ENCODE data around the gene ASPG.
A peak's percentile ranks its signal among the peaks of the same experiment; 100 is the strongest.

The ASPG gene

GRCh38 chr14:104040539-104040938 is 45.0 kb upstream of the ASPG start:
- H3K36me3 ChIP-seq (replicated peaks), result no peaks in the 10 kb centered on the region
- in situ Hi-C loops (cut with HindIII; ENCODE audit: low pct_ligation_motif_present, low sequenced_read_pairs), result no loop called here
- H3K27ac ChIP-seq, result no peak overlapping the region
- no peak for TF ChIP-seq CTCF (IDR thresholded peaks at IDR 0.05; ENCODE audit: low read depth, low read length, missing control alignments)
- DNase-seq, result no peak
- no peak overlapping the region for H3K4me3 ChIP-seq (ENCODE audit: low read depth, low read length)
- H3K27me3 ChIP-seq (replicated peaks), result no peaks in the 10 kb centered on the region

GRCh38 chr14:104041430-104042104 is 43.9 kb upstream of the ASPG start:
- TF ChIP-seq CTCF (IDR thresholded peaks at IDR 0.05; ENCODE audit: low read depth, low read length, missing control alignments), result no peak
- no peaks in the 10 kb centered on the region for H3K27me3 ChIP-seq (replicated peaks)
- H3K27ac ChIP-seq, result no peak overlapping the region
- in situ Hi-C loops (cut with HindIII; ENCODE audit: low pct_ligation_motif_present, low sequenced_read_pairs), result no loop called here
- H3K4me3 ChIP-seq (ENCODE audit: low read depth, low read length), result no peak overlapping the region
- H3K36me3 ChIP-seq (replicated peaks), result no peaks in the 10 kb centered on the region
- no peak for DNase-seq

- Histone ChIP-seq H3K27ac (no peak overlapping the region), H3K4me3 (ENCODE audit: low read depth, low read length) (no peak overlapping the region), H3K27me3 (replicated peaks) (no peaks in the 10 kb centered on the region), H3K36me3 (replicated peaks) (no peaks in the 10 kb centered on the region)
- TF ChIP-seq CTCF (IDR thresholded peaks at IDR 0.05; ENCODE audit: low read depth, low read length, missing control alignments), result no peak
- DNase-seq, result no peak
- in situ Hi-C loops (cut with HindIII; ENCODE audit: low pct_ligation_motif_present, low sequenced_read_pairs), result no loop called here
Measured at GRCh38 chr14:104044016-104044415, 41.5 kb upstream of the ASPG start.

GRCh38 chr14:104047761-104048160 is 37.7 kb upstream of the ASPG start:
- Histone ChIP-seq H3K27me3 (replicated peaks) (no peaks in the 10 kb centered on the region), H3K36me3 (replicated peaks) (no peaks in the 10 kb centered on the region), H3K4me3 (ENCODE audit: low read depth, low read length) (no peak overlapping the region), H3K27ac (no peak overlapping the region)
- in situ Hi-C loops (cut with HindIII; ENCODE audit: low pct_ligation_motif_present, low sequenced_read_pairs), result no loop called here
- no peak for DNase-seq
- TF ChIP-seq CTCF (IDR thresholded peaks at IDR 0.05; ENCODE audit: low read depth, low read length, missing control alignments), result no peak

GRCh38 chr14:104048758-104049507 is 36.6 kb upstream of the ASPG start:
- H3K27me3 ChIP-seq (replicated peaks), result no peaks in the 10 kb centered on the region
- no peak overlapping the region for H3K27ac ChIP-seq
- no peak overlapping the region for H3K4me3 ChIP-seq (ENCODE audit: low read depth, low read length)
- peak; percentile 37 for DNase-seq
- no peaks in the 10 kb centered on the region for H3K36me3 ChIP-seq (replicated peaks)
- in situ Hi-C loops (cut with HindIII; ENCODE audit: low pct_ligation_motif_present, low sequenced_read_pairs), result no loop called here
- TF ChIP-seq CTCF (IDR thresholded peaks at IDR 0.05; ENCODE audit: low read depth, low read length, missing control alignments), result no peak
